Measurements from ENCODE around the gene ZBTB45. TPM values are rescaled to one million over a fixed set of nuclear protein-coding genes. Genes with fewer than 3 reads are reported as not detected.

The ZBTB45 gene
- total RNA-seq, 1 experiment from 2014 or later: 19.7 TPM

DNA sequence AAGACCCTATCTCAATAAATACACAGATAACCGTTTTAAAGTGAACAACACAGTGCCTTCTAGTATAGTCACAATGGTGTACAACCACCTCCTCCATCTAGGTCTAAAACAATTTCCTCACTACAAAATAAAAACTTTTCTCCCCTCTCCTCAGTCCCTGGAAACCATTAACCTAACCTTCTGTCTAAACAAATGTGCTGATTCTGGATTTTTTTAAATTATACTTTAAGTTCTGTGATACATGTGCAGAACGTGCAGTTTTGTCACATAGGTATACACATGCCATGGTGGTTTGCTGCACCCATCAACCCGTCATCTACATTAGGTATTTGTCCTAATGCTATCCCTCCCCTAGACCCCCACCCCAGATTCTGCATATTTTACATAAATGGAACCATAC lies 9.8 kb upstream of the ZBTB45 start:
- H3K27ac Mint-ChIP-seq: no peak overlapping the region
- no peak for DNase-seq (ENCODE audit: low spot score)
- TF ChIP-seq PREB (CRISPR knock-in tag; IDR thresholded peaks at IDR 0.05; ENCODE audit: borderline replicate concordance): no peak
- no peak for TF ChIP-seq FOXP4 (CRISPR knock-in tag; IDR thresholded peaks at IDR 0.05)
- TF ChIP-seq ZBTB43 (CRISPR knock-in tag; IDR thresholded peaks at IDR 0.05): no peak
- no peak for TF ChIP-seq ATF1 (CRISPR knock-in tag; IDR thresholded peaks at IDR 0.05)
- no peak for TF ChIP-seq SMAD3 (CRISPR knock-in tag; IDR thresholded peaks at IDR 0.05; ENCODE audit: borderline replicate concordance)
- TF ChIP-seq ZNF232 (CRISPR knock-in tag; IDR thresholded peaks at IDR 0.05): no peak
- H3K9me3 Mint-ChIP-seq: no peaks in the 10 kb centered on the region
- CTCF ChIA-PET: interaction anchor here (2.1 to 3.0 kb wide), 2 partner anchors 10 to 15 kb away, joined by 7 to 8 read pairs; partner anchors contain the start of gene ZBTB45
- no peak for ATAC-seq
- no peak overlapping the region for H3K4me3 Mint-ChIP-seq
- H3K27me3 Mint-ChIP-seq (ENCODE audit: low read depth): peaks cover 62% of the 10 kb centered on the region
- POLR2A ChIA-PET: interaction anchor here (0.9 kb wide), 1 partner anchor 9 kb away, joined by 4 read pairs; no protein-coding TSS in a partner anchor
- H3K4me1 Mint-ChIP-seq: peaks cover 7% of the 10 kb centered on the region
- H3K36me3 Mint-ChIP-seq: no peaks in the 10 kb centered on the region

DNA sequence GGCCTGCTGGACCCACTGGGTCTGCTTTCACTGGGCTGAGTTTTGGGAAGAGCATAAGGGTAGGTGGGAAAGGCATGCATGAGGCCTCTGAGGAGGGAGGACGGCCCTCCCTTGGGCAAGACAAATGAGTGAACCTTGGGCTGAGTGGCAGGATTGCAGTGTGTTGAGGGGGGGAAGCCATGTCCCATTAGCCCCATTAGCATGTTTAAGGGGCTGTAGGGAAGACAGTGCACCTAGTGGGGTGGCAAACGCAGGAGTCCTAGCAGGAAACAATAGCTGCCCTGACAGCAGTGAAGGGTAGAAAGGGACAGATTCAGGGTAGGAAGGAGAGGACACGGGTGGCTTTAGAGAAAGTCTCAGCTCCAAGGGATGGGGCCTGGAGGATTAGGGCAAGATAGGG lies 3.1 kb upstream of the ZBTB45 start:
- Mint-ChIP-seq H3K27ac (peak overlapping the region; percentile 55), H3K9me3 (no peaks in the 10 kb centered on the region), H3K4me1 (peaks cover 41% of the 10 kb centered on the region), H3K36me3 (no peaks in the 10 kb centered on the region), H3K27me3 (ENCODE audit: low read depth) (peaks cover 3% of the 10 kb centered on the region), H3K4me3 (no peak overlapping the region; the same call in 1 of the 2 replicates)
- ATAC-seq: no peak
- no peak for DNase-seq (ENCODE audit: low spot score)
- ChIA-PET CTCF (interaction anchor here (1.8 kb wide), 1 partner anchor 9 kb away, joined by 5 read pairs; no protein-coding TSS in a partner anchor), POLR2A (interaction anchor here (1.7 kb wide), 1 partner anchor 15 kb away, joined by 4 read pairs; no protein-coding TSS in a partner anchor)
- no peak for TF ChIP-seq CBFB (CRISPR knock-in tag; IDR thresholded peaks at IDR 0.05; ENCODE audit: low read depth)
- TF ChIP-seq MYBL2 (CRISPR knock-in tag; IDR thresholded peaks at IDR 0.05): no peak
- no peak for TF ChIP-seq ZNF138 (CRISPR knock-in tag; conservative IDR thresholded peaks at IDR 0.05)
- no peak for TF ChIP-seq FOXK1 (CRISPR knock-in tag; IDR thresholded peaks at IDR 0.05)

DNA sequence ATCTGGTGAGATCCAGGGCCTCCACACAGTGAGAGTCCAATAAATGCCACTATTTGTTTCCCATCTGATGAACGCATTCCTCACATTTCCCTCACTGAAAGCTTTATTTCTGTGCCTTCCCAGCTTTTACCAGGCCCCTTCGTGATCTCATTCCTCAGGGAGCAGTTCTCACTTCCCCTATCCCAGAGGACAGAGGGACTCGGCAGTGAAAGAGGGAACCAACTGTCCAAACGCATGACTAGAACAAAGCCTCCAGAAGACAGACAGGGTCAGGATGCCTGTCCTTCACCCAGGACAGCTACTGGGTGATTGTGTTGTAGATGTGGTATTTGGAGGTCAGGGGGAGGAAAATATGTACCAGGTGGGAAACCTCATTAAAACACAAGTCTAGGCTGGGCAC lies 2.0 kb upstream of the ZBTB45 start:
- ATAC-seq (no peak), DNase-seq (ENCODE audit: low spot score) (no peak)
- Mint-ChIP-seq H3K9me3 (no peaks in the 10 kb centered on the region), H3K27ac (peak overlapping the region; percentile 87; the same call in 1 of the 2 replicates), H3K27me3 (ENCODE audit: low read depth) (no peaks in the 10 kb centered on the region), H3K4me1 (peaks cover 41% of the 10 kb centered on the region), H3K36me3 (no peaks in the 10 kb centered on the region; the same call in 1 of the 2 replicates), H3K4me3 (peak overlapping the region; percentile 24)
- CTCF ChIA-PET: interaction anchor here (0.7 to 6.5 kb wide), 3 partner anchors 16 to 38 kb away, joined by 3 to 60 read pairs (median 21); partner anchors contain the start of gene TRIM28
- POLR2A ChIA-PET: interaction anchor here (0.6 to 3.2 kb wide), 4 partner anchors 24 to 158 kb away, joined by 3 to 34 read pairs (median 8); partner anchors contain the start of gene CHMP2A
- TF ChIP-seq ZNF219 (CRISPR knock-in tag; IDR thresholded peaks at IDR 0.05; ENCODE audit: borderline replicate concordance) (no peak), MXD4 (CRISPR knock-in tag; IDR thresholded peaks at IDR 0.05; ENCODE audit: borderline replicate concordance) (no peak), ZNF138 (CRISPR knock-in tag; conservative IDR thresholded peaks at IDR 0.05) (no peak), NR3C1 (CRISPR knock-in tag; conservative IDR thresholded peaks at IDR 0.05; ENCODE audit: low read depth) (no peak), ZNF416 (CRISPR knock-in tag; IDR thresholded peaks at IDR 0.05) (no peak), E2F1 (CRISPR knock-in tag; IDR thresholded peaks at IDR 0.05) (no peak), ZNF396 (CRISPR knock-in tag; IDR thresholded peaks at IDR 0.05; ENCODE audit: borderline replicate concordance) (no peak), MYBL2 (CRISPR knock-in tag; IDR thresholded peaks at IDR 0.05) (no peak), SMAD3 (CRISPR knock-in tag; IDR thresholded peaks at IDR 0.05; ENCODE audit: borderline replicate concordance) (no peak)
- TF ChIP-seq, protein P1, sequence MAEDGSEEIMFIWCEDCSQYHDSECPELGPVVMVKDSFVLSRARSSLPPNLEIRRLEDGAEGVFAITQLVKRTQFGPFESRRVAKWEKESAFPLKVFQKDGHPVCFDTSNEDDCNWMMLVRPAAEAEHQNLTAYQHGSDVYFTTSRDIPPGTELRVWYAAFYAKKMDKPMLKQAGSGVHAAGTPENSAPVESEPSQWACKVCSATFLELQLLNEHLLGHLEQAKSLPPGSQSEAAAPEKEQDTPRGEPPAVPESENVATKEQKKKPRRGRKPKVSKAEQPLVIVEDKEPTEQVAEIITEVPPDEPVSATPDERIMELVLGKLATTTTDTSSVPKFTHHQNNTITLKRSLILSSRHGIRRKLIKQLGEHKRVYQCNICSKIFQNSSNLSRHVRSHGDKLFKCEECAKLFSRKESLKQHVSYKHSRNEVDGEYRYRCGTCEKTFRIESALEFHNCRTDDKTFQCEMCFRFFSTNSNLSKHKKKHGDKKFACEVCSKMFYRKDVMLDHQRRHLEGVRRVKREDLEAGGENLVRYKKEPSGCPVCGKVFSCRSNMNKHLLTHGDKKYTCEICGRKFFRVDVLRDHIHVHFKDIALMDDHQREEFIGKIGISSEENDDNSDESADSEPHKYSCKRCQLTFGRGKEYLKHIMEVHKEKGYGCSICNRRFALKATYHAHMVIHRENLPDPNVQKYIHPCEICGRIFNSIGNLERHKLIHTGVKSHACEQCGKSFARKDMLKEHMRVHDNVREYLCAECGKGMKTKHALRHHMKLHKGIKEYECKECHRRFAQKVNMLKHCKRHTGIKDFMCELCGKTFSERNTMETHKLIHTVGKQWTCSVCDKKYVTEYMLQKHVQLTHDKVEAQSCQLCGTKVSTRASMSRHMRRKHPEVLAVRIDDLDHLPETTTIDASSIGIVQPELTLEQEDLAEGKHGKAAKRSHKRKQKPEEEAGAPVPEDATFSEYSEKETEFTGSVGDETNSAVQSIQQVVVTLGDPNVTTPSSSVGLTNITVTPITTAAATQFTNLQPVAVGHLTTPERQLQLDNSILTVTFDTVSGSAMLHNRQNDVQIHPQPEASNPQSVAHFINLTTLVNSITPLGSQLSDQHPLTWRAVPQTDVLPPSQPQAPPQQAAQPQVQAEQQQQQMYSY (CRISPR knock-in tag; IDR thresholded peaks at IDR 0.05): no peak
- TF ChIP-seq, protein P2, sequence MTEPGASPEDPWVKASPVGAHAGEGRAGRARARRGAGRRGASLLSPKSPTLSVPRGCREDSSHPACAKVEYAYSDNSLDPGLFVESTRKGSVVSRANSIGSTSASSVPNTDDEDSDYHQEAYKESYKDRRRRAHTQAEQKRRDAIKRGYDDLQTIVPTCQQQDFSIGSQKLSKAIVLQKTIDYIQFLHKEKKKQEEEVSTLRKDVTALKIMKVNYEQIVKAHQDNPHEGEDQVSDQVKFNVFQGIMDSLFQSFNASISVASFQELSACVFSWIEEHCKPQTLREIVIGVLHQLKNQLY (CRISPR knock-in tag; IDR thresholded peaks at IDR 0.05): no peak

Measured in WTC11 (cell line).